HEK293 (cell line): ENCODE measurements around the gene PDIA4.

Experiments used
- CTCF ChIA-PET: fragments of 350-600 bp; formaldehyde crosslinking; extraction: SDS; loops from one replicate; lab custom pipeline; 2021; ENCODE audit warnings: antibody characterized with exemption; lab: Yijun Ruan, JAX
- POLR2A ChIA-PET: fragments of 300-600 bp; formaldehyde crosslinking; extraction: SDS; loops from one replicate; lab custom pipeline; 2020; ENCODE audit warnings: antibody characterized with exemption, inconsistent platforms; lab: Yijun Ruan, JAX
- H3K27ac ChIP-seq: fragments of 200-500 bp; sonication (Bioruptor generic); 2 replicates; pipeline ENCODE4 v1.5.1; 2014; ENCODE audit warnings: low read depth, low read length, control low read depth, inconsistent platforms; ENCODE audit errors: extremely low read depth
- H3K36me3 ChIP-seq, 2 experiments: fragments of 200-500 bp in 1 of 2; sonication (Bioruptor generic) in 1 of 2; 1 replicate in 1 of 2; 2 replicates in 1 of 2; pipeline ENCODE4 v1.5.1; 2014 to 2017; ENCODE audit warnings: inconsistent platforms in 2 of 2, low read length in 2 of 2; ENCODE audit not compliant: control insufficient read depth in 2 of 2, insufficient read depth in 1 of 2
- H3K4me1 ChIP-seq: fragments of 200-500 bp; sonication (Bioruptor generic); 2 replicates; pipeline ENCODE4 v1.5.1; 2014; ENCODE audit warnings: mild to moderate bottlenecking, low read length, inconsistent platforms; ENCODE audit not compliant: control insufficient read depth, insufficient read depth
- H3K4me3 ChIP-seq: 2 replicates; pipeline ENCODE4 v1.5.1; 2011; ENCODE audit warnings: low read depth, mild to moderate bottlenecking, control low read depth, low read length, moderate library complexity
- H3K9me3 ChIP-seq: fragments of 200-500 bp; sonication (Bioruptor generic); 2 replicates; pipeline ENCODE4 v1.5.1; 2014; ENCODE audit warnings: low read depth, low read length, inconsistent platforms; ENCODE audit not compliant: control insufficient read depth, insufficient read depth
- BCL11A ChIP-seq: fragments of 450-650 bp; formaldehyde crosslinking; IDR thresholded peaks from 2 replicates; pipeline ENCODE4 v1.5.1; 2016; ENCODE audit warnings: low read depth, missing biosample characterization, missing genetic modification characterization
- KLF1 ChIP-seq: fragments of 450-650 bp; formaldehyde crosslinking; IDR thresholded peaks from 2 replicates; pipeline ENCODE4 v1.5.1; 2016; ENCODE audit warnings: missing biosample characterization, missing genetic modification characterization
- OVOL3 ChIP-seq: fragments of 450-650 bp; formaldehyde crosslinking; IDR thresholded peaks from 2 replicates; pipeline ENCODE4 v1.5.1; 2016; ENCODE audit warnings: missing biosample characterization, missing genetic modification characterization
- SALL2 ChIP-seq: fragments of 450-650 bp; formaldehyde crosslinking; IDR thresholded peaks from 2 replicates; pipeline ENCODE4 v1.5.0; 2017; ENCODE audit warnings: missing biosample characterization, mild to moderate bottlenecking, missing genetic modification characterization, borderline replicate concordance
- ZBTB7A ChIP-seq: fragments of 450-650 bp; formaldehyde crosslinking; IDR thresholded peaks from 2 replicates; pipeline ENCODE4 v1.5.1; 2016; ENCODE audit warnings: low read depth, missing biosample characterization, missing genetic modification characterization
- ZFP69B ChIP-seq: fragments of 450-650 bp; formaldehyde crosslinking; IDR thresholded peaks from 2 replicates; pipeline ENCODE4 v1.5.1; 2016; ENCODE audit warnings: missing biosample characterization, missing genetic modification characterization
- ZNF121 ChIP-seq: fragments of 450-650 bp; formaldehyde crosslinking; IDR thresholded peaks from 2 replicates; pipeline ENCODE4 v1.5.1; 2016; ENCODE audit warnings: missing biosample characterization, missing genetic modification characterization
- ZNF280C ChIP-seq: fragments of 450-650 bp; formaldehyde crosslinking; IDR thresholded peaks from 2 replicates; pipeline ENCODE4 v1.5.1; 2016; ENCODE audit warnings: missing biosample characterization, missing genetic modification characterization
- ZNF391 ChIP-seq: fragments of 450-650 bp; formaldehyde crosslinking; IDR thresholded peaks from 2 replicates; pipeline ENCODE4 v1.5.1; 2016; ENCODE audit warnings: low read depth, missing biosample characterization, missing genetic modification characterization, borderline replicate concordance
- ZNF560 ChIP-seq: fragments of 450-650 bp; formaldehyde crosslinking; IDR thresholded peaks from 2 replicates; pipeline ENCODE4 v1.5.1; 2017; ENCODE audit warnings: missing biosample characterization, missing genetic modification characterization, borderline replicate concordance
- ZNF626 ChIP-seq: fragments of 450-650 bp; sonication (Bioruptor Pico); formaldehyde crosslinking; IDR thresholded peaks from 2 replicates; pipeline ENCODE4 v1.5.1; 2018; ENCODE audit warnings: missing biosample characterization, missing genetic modification characterization, inconsistent platforms
- ZNF692 ChIP-seq: fragments of 450-650 bp; formaldehyde crosslinking; IDR thresholded peaks from 2 replicates; pipeline ENCODE4 v1.5.1; 2016; ENCODE audit warnings: missing biosample characterization, missing genetic modification characterization
- ZNF768 ChIP-seq: fragments of 450-650 bp; formaldehyde crosslinking; IDR thresholded peaks from 2 replicates; pipeline ENCODE4 v1.5.1; 2018; ENCODE audit warnings: missing biosample characterization, mild to moderate bottlenecking, missing genetic modification characterization
- ZNF843 ChIP-seq: fragments of 450-650 bp; formaldehyde crosslinking; IDR thresholded peaks from 2 replicates; pipeline ENCODE4 v1.5.1; 2016; ENCODE audit warnings: missing biosample characterization, missing genetic modification characterization

PDIA4 gene

GRCh38 chr7:149028346-149029109, at the start of gene PDIA4 (continued):
- TF ChIP-seq BCL11A (tag by site-specific recombination) = no peak; the same call in 1 of the 2 replicates
- TF ChIP-seq ZNF626 (tag by site-specific recombination) = no peak
- TF ChIP-seq, all 188 proteins: peak for 51

GRCh38 chr7:149077594-149077993, 49.3 kb upstream of the PDIA4 start:
- no peaks in the 10 kb centered on the region for H3K4me1 ChIP-seq
- H3K9me3 ChIP-seq = no peaks in the 10 kb centered on the region
- H3K27ac ChIP-seq = no peak overlapping the region
- no peak for TF ChIP-seq ZNF560
- TF ChIP-seq ZNF692 (tag by site-specific recombination) = no peak
- TF ChIP-seq OVOL3 (tag by site-specific recombination) = no peak
- TF ChIP-seq SALL2 = no peak
- peaks cover 4 to 33% of the 10 kb centered on the region in 2 experiments; a peak in 2 of 3 replicates for H3K36me3 ChIP-seq
- CTCF ChIA-PET = interaction anchor here (1.0 kb wide), 1 partner anchor 12 kb away, joined by 3 read pairs; no protein-coding TSS in a partner anchor
- POLR2A ChIA-PET = interaction anchor here (0.6 kb wide), 1 partner anchor 51 kb away, joined by 8 read pairs; no protein-coding TSS in a partner anchor
- H3K4me3 ChIP-seq = no peak overlapping the region

- Histone ChIP-seq H3K4me1 (no peaks in the 10 kb centered on the region), H3K36me3 (peaks cover 4 to 51% of the 10 kb centered on the region in 2 experiments; a peak in 2 of 3 replicates), H3K4me3 (no peak overlapping the region), H3K9me3 (no peaks in the 10 kb centered on the region), H3K27ac (no peak overlapping the region)
- peak; percentile 49; the same call in 1 of the 2 replicates for TF ChIP-seq ZNF121 (tag by site-specific recombination)
- no peak for TF ChIP-seq ZFP69B (tag by site-specific recombination)
- TF ChIP-seq KLF1 = no peak
- TF ChIP-seq ZNF768 (tag by site-specific recombination) = no peak
- ChIA-PET POLR2A (no interaction called here), CTCF (interaction anchor here (1.1 kb wide), 1 partner anchor 9 kb away, joined by 4 read pairs; no protein-coding TSS in a partner anchor)
These were observed 47.0 kb upstream of the PDIA4 start for GRCh38 chr7:149075286-149075685.

GRCh38 chr7:149074116-149074885, 46.0 kb upstream of the PDIA4 start:
- CTCF ChIA-PET = interaction anchor here (0.6 to 1.5 kb wide), 4 partner anchors 8 to 161 kb away, joined by 3 to 6 read pairs (median 4); no protein-coding TSS in a partner anchor
- POLR2A ChIA-PET = no interaction called here
- no peak overlapping the region for H3K4me3 ChIP-seq
- TF ChIP-seq ZBTB7A (tag by site-specific recombination) (no peak), ZNF391 (tag by site-specific recombination) (no peak), ZNF843 (tag by site-specific recombination) (no peak), ZNF280C (tag by site-specific recombination) (no peak)
- H3K9me3 ChIP-seq = no peaks in the 10 kb centered on the region
- peaks cover 4 to 54% of the 10 kb centered on the region in 2 experiments; a peak in 2 of 3 replicates for H3K36me3 ChIP-seq
- H3K27ac ChIP-seq = no peak overlapping the region
- H3K4me1 ChIP-seq = no peaks in the 10 kb centered on the region
